HL-60 (cell line): ENCODE data around the gene ZBTB7C.

Experiments
- DNase-seq, 2 experiments: peaks; one replicate each; pipeline ENCODE4 v3.0.0-alpha.2; 2010 to 2020; ENCODE audit warnings: low read depth in 1 of 2, low spot score in 1 of 2
- H3K27ac ChIP-seq: fragments of 250-450 bp; sonication (Bioruptor Pico); replicated peaks from 2 replicates; pipeline ENCODE4 v1.5.1; 2020; ENCODE audit warnings: mild to moderate bottlenecking, moderate library complexity
- H3K27me3 ChIP-seq: fragments of 250-450 bp; sonication (Bioruptor Pico); 2 replicates; pipeline ENCODE4 v1.5.1; 2021; ENCODE audit warnings: mild to moderate bottlenecking, moderate library complexity; ENCODE audit not compliant: insufficient read depth, poor library complexity, severe bottlenecking
- H3K4me3 ChIP-seq: replicated peaks from 2 replicates; pipeline ENCODE4 v1.5.1; 2011; ENCODE audit warnings: mild to moderate bottlenecking, control low read depth, low read length; ENCODE audit not compliant: insufficient read depth
- GABPA ChIP-seq: IDR thresholded peaks from 2 replicates; pipeline ENCODE4 v1.6.1; 2012; ENCODE audit warnings: low read depth
- POLR2AphosphoS5 ChIP-seq: IDR thresholded peaks from 2 replicates; pipeline ENCODE4 v1.6.1; 2012; ENCODE audit warnings: low read depth
- SPI1 ChIP-seq: IDR thresholded peaks from 2 replicates; pipeline ENCODE4 v1.6.1; 2012; ENCODE audit warnings: low read depth, mild to moderate bottlenecking, borderline replicate concordance
- TF ChIP-seq, protein P1 (sequence below): IDR thresholded peaks from 2 replicates; pipeline ENCODE4 v1.6.1; 2012; ENCODE audit warnings: low read depth; ENCODE audit not compliant: insufficient replicate concordance
- TF ChIP-seq, protein P2 (sequence below): IDR thresholded peaks from one replicate; pipeline ENCODE4 v1.5.1; 2011; ENCODE audit warnings: low read length, control low read depth, inconsistent platforms; ENCODE audit not compliant: insufficient read depth

The ZBTB7C gene

DNA sequence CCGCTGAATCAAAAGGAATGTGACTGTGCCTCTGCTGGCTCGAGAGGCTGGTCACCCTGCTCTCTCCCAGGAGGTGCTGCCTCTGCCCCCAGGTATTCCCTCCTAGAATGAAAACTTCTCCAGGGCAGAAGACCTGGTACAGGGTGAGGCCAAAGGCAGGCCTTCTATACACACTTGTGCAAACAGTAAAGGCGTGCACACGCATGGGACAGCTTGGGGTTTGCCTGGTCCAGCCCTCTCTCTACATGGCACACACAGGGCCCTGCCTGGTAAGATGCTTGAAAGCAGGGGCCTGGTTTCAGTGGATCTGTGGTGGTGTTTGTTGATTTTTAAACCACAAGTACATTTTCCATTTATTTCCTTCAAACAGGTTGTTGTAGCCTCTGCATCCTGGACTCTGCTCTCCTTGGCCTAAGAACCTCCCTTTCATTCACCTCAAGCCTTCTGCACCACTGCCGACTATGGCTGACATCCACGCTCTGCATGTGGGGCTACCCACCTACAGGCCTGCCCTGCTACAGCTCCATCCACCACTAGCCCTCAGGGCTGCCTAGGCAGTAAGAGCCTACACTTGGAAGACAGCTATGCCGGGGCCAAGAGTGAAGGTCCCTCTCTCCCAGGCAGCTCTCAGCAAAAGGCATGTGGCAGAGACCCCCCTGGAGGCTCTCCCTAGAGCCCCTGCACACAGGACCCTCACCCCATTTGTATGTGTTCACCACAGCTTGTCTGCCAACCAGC lies 190.7 kb downstream of the ZBTB7C start:
- no peak for DNase-seq

DNA sequence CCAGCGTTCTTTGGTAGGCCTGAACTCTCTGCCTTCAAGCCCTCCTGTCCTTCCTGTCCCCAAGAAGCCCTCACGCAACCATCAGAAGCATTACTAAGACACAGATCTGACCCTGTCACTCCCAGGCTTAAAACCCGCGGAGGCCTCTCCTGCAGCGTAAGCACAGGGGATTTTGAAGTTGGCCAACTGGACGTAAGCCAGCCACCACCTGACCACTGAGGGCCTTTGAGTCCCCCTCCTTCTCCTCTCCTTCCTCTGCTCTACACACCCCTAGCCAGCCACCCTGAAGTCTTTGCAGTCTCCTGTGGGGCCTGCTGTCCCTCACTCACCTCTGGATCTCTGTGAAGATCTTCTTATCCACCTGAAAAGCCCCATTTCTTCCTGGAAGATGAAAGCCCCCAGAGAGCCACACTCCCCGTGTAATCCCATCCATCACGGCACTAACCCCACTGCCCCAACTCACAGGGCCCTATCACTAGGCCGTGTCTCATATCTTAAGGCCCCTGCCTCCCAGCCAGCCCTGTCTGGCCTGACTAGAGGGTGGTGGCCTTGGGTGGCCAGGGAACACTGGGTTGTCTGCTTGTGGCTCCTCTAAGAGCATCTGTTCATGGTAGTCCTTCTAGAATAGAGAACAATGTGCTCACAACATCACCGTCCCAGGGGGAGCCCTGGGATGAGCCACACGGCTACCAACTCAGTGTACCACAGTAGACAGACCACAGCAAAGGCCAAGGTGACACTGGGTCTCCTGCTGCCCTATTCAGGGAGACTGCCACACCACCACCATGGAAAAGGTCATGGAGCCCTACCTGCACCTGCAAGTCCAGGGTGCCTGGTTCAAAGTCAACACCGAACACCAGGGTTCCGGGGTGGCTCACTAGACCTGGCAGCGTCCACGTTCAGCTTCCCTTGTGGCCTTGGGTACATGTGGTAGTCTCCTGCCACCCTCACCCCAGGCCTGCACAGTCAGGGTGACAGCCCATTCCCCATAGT lies 191.6 kb downstream of the ZBTB7C start:
- TF ChIP-seq, protein P1, sequence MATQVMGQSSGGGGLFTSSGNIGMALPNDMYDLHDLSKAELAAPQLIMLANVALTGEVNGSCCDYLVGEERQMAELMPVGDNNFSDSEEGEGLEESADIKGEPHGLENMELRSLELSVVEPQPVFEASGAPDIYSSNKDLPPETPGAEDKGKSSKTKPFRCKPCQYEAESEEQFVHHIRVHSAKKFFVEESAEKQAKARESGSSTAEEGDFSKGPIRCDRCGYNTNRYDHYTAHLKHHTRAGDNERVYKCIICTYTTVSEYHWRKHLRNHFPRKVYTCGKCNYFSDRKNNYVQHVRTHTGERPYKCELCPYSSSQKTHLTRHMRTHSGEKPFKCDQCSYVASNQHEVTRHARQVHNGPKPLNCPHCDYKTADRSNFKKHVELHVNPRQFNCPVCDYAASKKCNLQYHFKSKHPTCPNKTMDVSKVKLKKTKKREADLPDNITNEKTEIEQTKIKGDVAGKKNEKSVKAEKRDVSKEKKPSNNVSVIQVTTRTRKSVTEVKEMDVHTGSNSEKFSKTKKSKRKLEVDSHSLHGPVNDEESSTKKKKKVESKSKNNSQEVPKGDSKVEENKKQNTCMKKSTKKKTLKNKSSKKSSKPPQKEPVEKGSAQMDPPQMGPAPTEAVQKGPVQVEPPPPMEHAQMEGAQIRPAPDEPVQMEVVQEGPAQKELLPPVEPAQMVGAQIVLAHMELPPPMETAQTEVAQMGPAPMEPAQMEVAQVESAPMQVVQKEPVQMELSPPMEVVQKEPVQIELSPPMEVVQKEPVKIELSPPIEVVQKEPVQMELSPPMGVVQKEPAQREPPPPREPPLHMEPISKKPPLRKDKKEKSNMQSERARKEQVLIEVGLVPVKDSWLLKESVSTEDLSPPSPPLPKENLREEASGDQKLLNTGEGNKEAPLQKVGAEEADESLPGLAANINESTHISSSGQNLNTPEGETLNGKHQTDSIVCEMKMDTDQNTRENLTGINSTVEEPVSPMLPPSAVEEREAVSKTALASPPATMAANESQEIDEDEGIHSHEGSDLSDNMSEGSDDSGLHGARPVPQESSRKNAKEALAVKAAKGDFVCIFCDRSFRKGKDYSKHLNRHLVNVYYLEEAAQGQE, result no peak
- TF ChIP-seq, protein P2, sequence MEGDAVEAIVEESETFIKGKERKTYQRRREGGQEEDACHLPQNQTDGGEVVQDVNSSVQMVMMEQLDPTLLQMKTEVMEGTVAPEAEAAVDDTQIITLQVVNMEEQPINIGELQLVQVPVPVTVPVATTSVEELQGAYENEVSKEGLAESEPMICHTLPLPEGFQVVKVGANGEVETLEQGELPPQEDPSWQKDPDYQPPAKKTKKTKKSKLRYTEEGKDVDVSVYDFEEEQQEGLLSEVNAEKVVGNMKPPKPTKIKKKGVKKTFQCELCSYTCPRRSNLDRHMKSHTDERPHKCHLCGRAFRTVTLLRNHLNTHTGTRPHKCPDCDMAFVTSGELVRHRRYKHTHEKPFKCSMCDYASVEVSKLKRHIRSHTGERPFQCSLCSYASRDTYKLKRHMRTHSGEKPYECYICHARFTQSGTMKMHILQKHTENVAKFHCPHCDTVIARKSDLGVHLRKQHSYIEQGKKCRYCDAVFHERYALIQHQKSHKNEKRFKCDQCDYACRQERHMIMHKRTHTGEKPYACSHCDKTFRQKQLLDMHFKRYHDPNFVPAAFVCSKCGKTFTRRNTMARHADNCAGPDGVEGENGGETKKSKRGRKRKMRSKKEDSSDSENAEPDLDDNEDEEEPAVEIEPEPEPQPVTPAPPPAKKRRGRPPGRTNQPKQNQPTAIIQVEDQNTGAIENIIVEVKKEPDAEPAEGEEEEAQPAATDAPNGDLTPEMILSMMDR, result no peak
- TF ChIP-seq POLR2AphosphoS5 (no peak), GABPA (no peak), SPI1 (no peak)
- DNase-seq, result no peak
- Histone ChIP-seq H3K27ac (no peak overlapping the region), H3K4me3 (no peak overlapping the region), H3K27me3 (no peaks in the 10 kb centered on the region)

More for the DNA sequence above, 190.7 kb downstream of the ZBTB7C start:
- Histone ChIP-seq H3K27ac (no peak overlapping the region), H3K4me3 (no peak overlapping the region), H3K27me3 (no peaks in the 10 kb centered on the region)
- no peak for TF ChIP-seq POLR2AphosphoS5
- TF ChIP-seq, protein P2, result no peak
- no peak for TF ChIP-seq SPI1
- TF ChIP-seq, protein P1, result no peak
- no peak for TF ChIP-seq GABPA

DNA sequence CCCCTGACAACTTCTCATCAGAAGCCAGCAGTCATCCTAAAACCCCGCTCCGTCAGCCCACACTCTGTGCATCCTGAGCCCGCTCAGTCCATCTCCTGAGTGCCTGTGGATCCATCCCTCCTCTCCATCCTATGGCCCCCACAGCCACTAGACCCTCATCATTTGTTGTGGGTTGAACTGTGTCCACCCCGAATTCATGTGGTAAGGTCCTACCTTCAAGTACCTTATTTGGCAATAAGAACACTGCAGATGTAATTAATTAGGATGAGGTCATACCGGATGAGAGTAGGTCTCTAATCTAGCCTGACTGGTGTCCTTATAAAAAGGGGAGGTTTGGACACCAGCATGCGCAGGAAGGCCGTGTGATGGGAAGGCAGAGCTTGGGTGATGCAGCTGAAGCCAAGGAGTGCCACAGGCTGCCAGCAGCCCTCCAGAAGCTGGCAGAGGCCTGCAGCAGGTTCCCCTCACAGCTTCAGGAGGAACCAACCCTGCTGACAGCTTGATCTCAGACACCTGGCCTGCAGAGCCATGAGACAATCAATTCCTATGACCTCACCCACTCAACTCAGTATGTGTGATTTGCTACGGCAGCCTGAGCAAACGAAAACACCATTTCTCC lies 192.4 kb downstream of the ZBTB7C start:
- no peak overlapping the region for H3K4me3 ChIP-seq
- H3K27ac ChIP-seq, result no peak overlapping the region
- TF ChIP-seq, protein P1, result no peak
- TF ChIP-seq SPI1, result no peak
- TF ChIP-seq POLR2AphosphoS5, result no peak
- TF ChIP-seq, protein P2, result no peak
- no peak for TF ChIP-seq GABPA
- DNase-seq, result no peak
- no peaks in the 10 kb centered on the region for H3K27me3 ChIP-seq
